GM18498 (cell line): ENCODE data around the gene WNT9A.

Experiments
- ATAC-seq: cut with Tn5 transposase; IDR thresholded peaks from one replicate; pipeline ENCODE4 v1.9.1; 2021; ENCODE audit warnings: mild to moderate bottlenecking, moderate library complexity; ENCODE audit not compliant: unreplicated experiment

The WNT9A gene

GRCh38 chr1:227942021-227942715, 5.6 kb downstream of the WNT9A start:
- no peak for ATAC-seq

DNA sequence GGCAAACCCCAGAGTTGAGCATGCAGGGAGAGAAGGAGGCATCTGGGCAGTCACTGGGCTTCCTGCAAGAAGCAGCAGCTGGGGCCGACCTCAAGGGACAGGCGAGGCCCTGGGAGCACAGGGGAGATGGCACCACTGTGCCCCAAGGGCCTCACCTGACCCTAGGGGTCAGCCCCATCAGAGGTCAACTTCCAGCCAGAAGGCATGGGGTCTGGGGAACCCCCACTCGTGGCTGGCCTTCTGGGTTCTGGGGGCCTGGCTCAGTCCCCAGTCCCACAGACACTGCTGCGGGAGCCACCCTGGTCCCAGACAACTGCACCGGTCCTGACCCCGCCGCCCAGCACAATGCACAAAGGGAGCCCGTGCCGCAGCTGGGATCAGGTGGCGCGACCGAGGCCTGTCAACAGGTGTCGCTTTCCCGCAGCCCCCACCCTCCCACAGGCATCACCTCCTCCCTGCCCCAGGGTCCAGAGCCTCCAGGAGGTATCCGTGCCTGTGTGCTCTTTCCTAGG, 6.2 kb downstream of the WNT9A start:
- no peak for ATAC-seq

- no peak for ATAC-seq
Measured at GRCh38 chr1:227940791-227941241, 6.9 kb downstream of the WNT9A start.

DNA sequence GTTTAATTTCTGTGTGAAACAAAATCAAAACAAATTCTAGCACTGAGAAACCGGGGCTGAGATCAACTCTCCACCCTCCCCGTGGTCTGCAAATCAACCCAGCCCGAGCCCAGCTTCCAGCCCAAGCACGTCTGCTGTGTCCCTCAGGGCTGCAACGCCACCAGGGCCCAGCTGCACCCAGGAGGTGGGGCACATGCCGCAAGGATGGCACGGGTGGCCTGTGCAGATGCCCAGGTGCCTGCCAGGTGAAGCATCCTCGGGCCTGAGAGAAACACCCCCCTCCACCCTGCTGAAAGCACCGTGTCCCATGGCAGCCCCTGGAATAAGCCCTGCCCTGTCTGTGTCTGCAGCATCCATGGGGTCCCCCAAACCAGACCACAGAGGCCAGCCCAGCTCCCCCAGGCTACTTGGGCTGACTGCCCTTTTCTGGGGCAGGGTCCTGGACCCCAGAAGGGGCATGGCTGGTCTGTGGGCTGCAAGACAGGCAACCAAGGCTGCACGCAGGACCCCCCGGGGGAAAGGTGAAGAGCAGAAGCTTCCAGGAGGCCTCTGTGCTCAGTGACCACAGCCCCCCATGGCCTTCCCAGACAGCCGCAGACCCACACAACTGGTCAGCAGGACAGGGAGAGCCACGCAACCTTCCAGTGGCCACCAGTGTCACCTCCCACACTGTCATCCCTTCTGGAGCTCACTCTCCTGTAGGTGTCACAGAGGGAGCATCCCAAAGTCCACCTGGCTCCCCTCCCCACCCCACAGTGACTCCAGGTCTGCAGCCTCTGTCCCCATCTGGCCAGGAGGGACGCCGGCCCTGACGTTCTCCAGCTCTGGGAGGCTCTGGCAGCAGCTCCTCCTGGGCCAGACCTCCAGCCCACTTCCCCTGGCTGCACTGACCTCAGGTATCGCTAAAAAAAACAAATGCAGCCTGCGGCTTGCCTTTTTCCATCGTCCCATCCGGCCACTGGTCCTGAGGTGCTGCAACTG, 7.7 kb downstream of the WNT9A start:
- ATAC-seq = no peak

DNA sequence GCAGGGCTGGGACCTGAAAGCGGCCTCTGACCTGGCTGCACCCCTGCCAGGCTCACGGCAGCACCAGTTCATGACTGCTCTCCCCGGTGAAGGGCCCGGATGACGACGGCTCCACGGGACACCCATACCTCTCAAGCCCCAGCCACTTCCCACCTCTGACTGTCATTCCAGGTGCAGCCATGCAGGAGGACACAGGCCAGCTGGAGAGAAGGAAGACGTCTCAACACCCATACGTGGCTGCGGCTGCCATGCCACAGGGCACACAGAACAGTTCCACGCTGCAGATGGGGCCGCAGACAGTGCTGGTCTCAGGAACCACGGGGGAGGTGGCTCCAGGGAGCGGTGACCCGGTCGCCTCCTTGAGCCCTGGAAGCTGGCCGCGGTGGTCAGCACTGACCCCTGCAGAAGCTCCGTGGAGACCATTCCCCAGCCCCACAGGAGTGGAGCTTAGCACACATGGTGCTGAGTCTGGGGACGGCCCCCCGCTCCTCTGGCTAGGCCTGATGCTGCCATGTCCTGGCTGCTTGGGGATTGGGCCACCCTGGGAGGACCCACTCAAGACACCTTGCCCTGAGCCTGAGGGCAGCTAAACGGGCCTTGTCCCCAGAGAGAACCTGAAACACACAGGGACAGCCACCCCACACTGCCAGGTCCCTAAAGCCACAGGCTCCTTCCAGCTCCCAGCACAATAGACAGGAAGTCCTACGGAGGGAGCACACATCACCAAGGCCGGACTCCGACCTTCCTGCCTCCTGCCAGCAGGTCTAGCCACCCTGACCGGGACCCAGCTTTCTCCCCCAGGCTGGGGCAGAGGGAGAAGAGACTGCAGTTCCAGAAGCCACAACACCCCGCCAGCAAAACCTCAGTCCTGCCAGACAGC, 8.6 kb downstream of the WNT9A start:
- ATAC-seq = no peak

GRCh38 chr1:227938276-227938675, 9.5 kb downstream of the WNT9A start:
- ATAC-seq = no peak

GRCh38 chr1:227937838-227938145, 9.9 kb downstream of the WNT9A start:
- ATAC-seq = no peak

GRCh38 chr1:227937031-227937837, 10.5 kb downstream of the WNT9A start:
- ATAC-seq = no peak

- no peak for ATAC-seq
Measured at GRCh38 chr1:227935826-227936225, 11.9 kb downstream of the WNT9A start.

GRCh38 chr1:227934476-227935313, 13.0 kb downstream of the WNT9A start:
- ATAC-seq = no peak

GRCh38 chr1:227929751-227930472, 17.8 kb downstream of the WNT9A start:
- no peak for ATAC-seq

DNA sequence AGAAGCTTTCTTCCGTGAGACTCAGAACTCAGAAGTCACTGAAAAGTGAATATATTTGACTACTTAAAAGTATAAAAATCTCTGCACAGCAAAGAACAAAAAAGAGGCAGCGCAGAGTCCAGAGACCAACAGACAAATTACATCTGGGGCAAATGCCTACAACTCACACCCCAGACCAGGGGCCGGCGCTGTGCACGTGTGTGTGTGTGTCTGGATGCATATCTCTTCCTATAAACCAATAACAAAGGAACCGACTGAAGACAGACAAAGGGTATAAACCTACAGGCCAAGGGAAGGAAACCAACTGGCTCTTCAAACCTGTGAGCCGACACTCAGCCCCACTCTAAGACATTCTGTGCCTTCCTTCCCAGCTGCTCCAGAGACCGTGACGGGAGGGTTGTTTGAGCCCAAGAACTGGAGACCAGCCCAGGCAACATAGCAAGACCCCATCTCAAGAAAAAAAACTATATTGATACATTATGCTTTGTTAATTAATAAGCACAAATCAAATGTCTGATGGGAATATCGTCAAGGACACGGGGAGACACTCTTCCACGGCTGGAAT, 18.8 kb downstream of the WNT9A start:
- ATAC-seq = no peak

DNA sequence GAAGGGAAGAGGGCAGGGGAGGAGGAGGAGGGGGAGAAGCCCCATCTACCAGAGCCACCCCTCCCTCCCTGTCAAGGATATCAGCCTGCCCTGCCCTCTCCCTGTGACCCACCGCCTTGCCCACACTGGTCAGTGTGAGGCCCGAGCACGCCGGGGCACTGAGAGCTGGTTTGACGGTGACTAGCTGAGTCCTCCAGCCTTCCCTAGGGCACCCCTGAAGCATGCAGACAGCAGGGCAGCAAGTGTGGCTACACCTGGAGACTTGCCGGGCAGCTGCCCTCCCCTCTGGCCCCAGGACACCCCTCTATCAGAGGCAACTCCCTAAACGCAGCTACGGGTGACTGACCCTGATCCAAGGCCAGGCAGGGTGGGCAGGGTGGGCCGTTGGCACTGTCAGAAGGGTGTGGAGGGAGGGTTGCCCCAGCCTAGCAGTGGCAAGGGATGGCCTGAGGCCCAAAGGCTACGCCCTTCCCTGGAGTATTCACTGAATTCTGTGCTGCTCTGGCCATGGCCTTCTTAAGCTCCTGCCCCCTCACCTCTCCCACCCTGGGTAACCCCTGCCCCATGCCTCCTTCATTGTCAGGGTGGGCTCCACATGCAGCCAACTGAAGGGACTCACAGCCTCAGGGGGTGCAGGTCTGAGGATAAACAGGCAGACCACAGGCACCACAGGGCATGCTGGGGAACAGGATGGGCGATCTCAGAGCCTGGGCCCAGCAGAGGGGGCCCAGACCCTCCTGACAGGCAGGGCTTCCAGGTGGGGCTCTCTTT, 19.6 kb downstream of the WNT9A start:
- ATAC-seq = no peak

GRCh38 chr1:227926896-227927885, 20.5 kb downstream of the WNT9A start:
- ATAC-seq = no peak

GRCh38 chr1:227926216-227926791, 21.4 kb downstream of the WNT9A start:
- no peak for ATAC-seq
